Measurements from ENCODE around the gene SOHLH1.

Gene SOHLH1

GRCh38 chr9:135711391-135711790 is 12.1 kb upstream of the SOHLH1 start:
- H3K36me3 ChIP-seq (ENCODE audit: control insufficient read depth, insufficient read depth, low read length): no peaks in the 10 kb centered on the region
- H3K9ac ChIP-seq (ENCODE audit: low read length): no peak overlapping the region
- H3K4me1 ChIP-seq (ENCODE audit: control insufficient read depth, insufficient read depth, low read length): no peaks in the 10 kb centered on the region
- no peaks in the 10 kb centered on the region for H3K9me3 ChIP-seq (ENCODE audit: control insufficient read depth, low read length)
- no peak overlapping the region for H3K4me3 ChIP-seq (ENCODE audit: low read length)
- peaks cover 37% of the 10 kb centered on the region for H3K27me3 ChIP-seq (ENCODE audit: control insufficient read depth, insufficient read depth, low read length)

GRCh38 chr9:135708164-135708563 is 8.9 kb upstream of the SOHLH1 start:
- H3K9me3 ChIP-seq (ENCODE audit: control insufficient read depth, low read length): no peaks in the 10 kb centered on the region
- H3K4me3 ChIP-seq (ENCODE audit: low read length): no peak overlapping the region
- no peaks in the 10 kb centered on the region for H3K4me1 ChIP-seq (ENCODE audit: control insufficient read depth, insufficient read depth, low read length)
- H3K9ac ChIP-seq (ENCODE audit: low read length): no peak overlapping the region
- no peaks in the 10 kb centered on the region for H3K36me3 ChIP-seq (ENCODE audit: control insufficient read depth, insufficient read depth, low read length)
- H3K27me3 ChIP-seq (ENCODE audit: control insufficient read depth, insufficient read depth, low read length): peaks cover 9% of the 10 kb centered on the region

- no peak overlapping the region for H3K9ac ChIP-seq (ENCODE audit: low read length)
- H3K36me3 ChIP-seq (ENCODE audit: control insufficient read depth, insufficient read depth, low read length): no peaks in the 10 kb centered on the region
- no peaks in the 10 kb centered on the region for H3K4me1 ChIP-seq (ENCODE audit: control insufficient read depth, insufficient read depth, low read length)
- no peak overlapping the region for H3K4me3 ChIP-seq (ENCODE audit: low read length)
- peaks cover 11% of the 10 kb centered on the region for H3K27me3 ChIP-seq (ENCODE audit: control insufficient read depth, insufficient read depth, low read length)
- H3K9me3 ChIP-seq (ENCODE audit: control insufficient read depth, low read length): no peaks in the 10 kb centered on the region
Observed at GRCh38 chr9:135707252-135708138, 8.2 kb upstream of the SOHLH1 start.

- Histone ChIP-seq H3K4me1 (ENCODE audit: control insufficient read depth, insufficient read depth, low read length) (peaks cover 4% of the 10 kb centered on the region), H3K36me3 (ENCODE audit: control insufficient read depth, insufficient read depth, low read length) (no peaks in the 10 kb centered on the region), H3K27me3 (ENCODE audit: control insufficient read depth, insufficient read depth, low read length) (peaks cover 19% of the 10 kb centered on the region), H3K9me3 (ENCODE audit: control insufficient read depth, low read length) (no peaks in the 10 kb centered on the region), H3K4me3 (ENCODE audit: low read length) (no peak overlapping the region), H3K9ac (ENCODE audit: low read length) (no peak overlapping the region)
Observed at GRCh38 chr9:135706288-135706687, 7.0 kb upstream of the SOHLH1 start.

GRCh38 chr9:135705376-135705775 is 6.1 kb upstream of the SOHLH1 start:
- no peak overlapping the region for H3K9ac ChIP-seq (ENCODE audit: low read length)
- no peak overlapping the region for H3K4me3 ChIP-seq (ENCODE audit: low read length)
- peaks cover 21% of the 10 kb centered on the region for H3K27me3 ChIP-seq (ENCODE audit: control insufficient read depth, insufficient read depth, low read length)
- H3K36me3 ChIP-seq (ENCODE audit: control insufficient read depth, insufficient read depth, low read length): no peaks in the 10 kb centered on the region
- no peaks in the 10 kb centered on the region for H3K9me3 ChIP-seq (ENCODE audit: control insufficient read depth, low read length)
- peaks cover 4% of the 10 kb centered on the region for H3K4me1 ChIP-seq (ENCODE audit: control insufficient read depth, insufficient read depth, low read length)

- H3K27me3 ChIP-seq (ENCODE audit: control insufficient read depth, insufficient read depth, low read length): peaks cover 21% of the 10 kb centered on the region
- H3K9ac ChIP-seq (ENCODE audit: low read length): no peak overlapping the region
Observed at GRCh38 chr9:135704483-135704882, 5.2 kb upstream of the SOHLH1 start.

GRCh38 chr9:135703726-135704125 is 4.4 kb upstream of the SOHLH1 start:
- H3K4me3 ChIP-seq (ENCODE audit: low read length): no peak overlapping the region
- H3K4me1 ChIP-seq (ENCODE audit: control insufficient read depth, insufficient read depth, low read length): peaks cover 4% of the 10 kb centered on the region
- no peak overlapping the region for H3K9ac ChIP-seq (ENCODE audit: low read length)
- no peaks in the 10 kb centered on the region for H3K36me3 ChIP-seq (ENCODE audit: control insufficient read depth, insufficient read depth, low read length)
- peaks cover 21% of the 10 kb centered on the region for H3K27me3 ChIP-seq (ENCODE audit: control insufficient read depth, insufficient read depth, low read length)
- H3K9me3 ChIP-seq (ENCODE audit: control insufficient read depth, low read length): no peaks in the 10 kb centered on the region

More at GRCh38 chr9:135704483-135704882, 5.2 kb upstream of the SOHLH1 start:
- Histone ChIP-seq H3K4me3 (ENCODE audit: low read length) (no peak overlapping the region), H3K9me3 (ENCODE audit: control insufficient read depth, low read length) (no peaks in the 10 kb centered on the region), H3K36me3 (ENCODE audit: control insufficient read depth, insufficient read depth, low read length) (no peaks in the 10 kb centered on the region), H3K4me1 (ENCODE audit: control insufficient read depth, insufficient read depth, low read length) (peaks cover 4% of the 10 kb centered on the region)

- no peaks in the 10 kb centered on the region for H3K36me3 ChIP-seq (ENCODE audit: control insufficient read depth, insufficient read depth, low read length)
- H3K27me3 ChIP-seq (ENCODE audit: control insufficient read depth, insufficient read depth, low read length): peaks cover 18% of the 10 kb centered on the region
- no peak within 1 kb of the TSS for H3K4me3 ChIP-seq (ENCODE audit: low read length)
- H3K9me3 ChIP-seq (ENCODE audit: control insufficient read depth, low read length): no peaks in the 10 kb centered on the region
- no peak within 1 kb of the TSS for H3K9ac ChIP-seq (ENCODE audit: low read length)
- H3K4me1 ChIP-seq (ENCODE audit: control insufficient read depth, insufficient read depth, low read length): peaks cover 4% of the 10 kb centered on the region
Observed at GRCh38 chr9:135701959-135702721, 2.9 kb upstream of the SOHLH1 start, which contains the start of gene KCNT1. Gene KCNT1, plus strand, starts transcription at chr9:135702185. Its CDS starts 74 bp downstream, at chr9:135702259.

GRCh38 chr9:135701067-135701958 is 2.0 kb upstream of the SOHLH1 start:
- Histone ChIP-seq H3K4me1 (ENCODE audit: control insufficient read depth, insufficient read depth, low read length) (peaks cover 4% of the 10 kb centered on the region), H3K9me3 (ENCODE audit: control insufficient read depth, low read length) (no peaks in the 10 kb centered on the region), H3K9ac (ENCODE audit: low read length) (no peak overlapping the region), H3K4me3 (ENCODE audit: low read length) (no peak overlapping the region), H3K36me3 (ENCODE audit: control insufficient read depth, insufficient read depth, low read length) (no peaks in the 10 kb centered on the region), H3K27me3 (ENCODE audit: control insufficient read depth, insufficient read depth, low read length) (peaks cover 17% of the 10 kb centered on the region)

- no peaks in the 10 kb centered on the region for H3K36me3 ChIP-seq (ENCODE audit: control insufficient read depth, insufficient read depth, low read length)
- no peak overlapping the region for H3K4me3 ChIP-seq (ENCODE audit: low read length)
- H3K4me1 ChIP-seq (ENCODE audit: control insufficient read depth, insufficient read depth, low read length): peaks cover 4% of the 10 kb centered on the region
- no peaks in the 10 kb centered on the region for H3K9me3 ChIP-seq (ENCODE audit: control insufficient read depth, low read length)
- no peak overlapping the region for H3K9ac ChIP-seq (ENCODE audit: low read length)
- peaks cover 17% of the 10 kb centered on the region for H3K27me3 ChIP-seq (ENCODE audit: control insufficient read depth, insufficient read depth, low read length)
Observed at GRCh38 chr9:135700525-135700924, 1.2 kb upstream of the SOHLH1 start.

- peaks cover 17% of the 10 kb centered on the region for H3K27me3 ChIP-seq (ENCODE audit: control insufficient read depth, insufficient read depth, low read length)
- peaks cover 4% of the 10 kb centered on the region for H3K4me1 ChIP-seq (ENCODE audit: control insufficient read depth, insufficient read depth, low read length)
- no peaks in the 10 kb centered on the region for H3K36me3 ChIP-seq (ENCODE audit: control insufficient read depth, insufficient read depth, low read length)
- no peak overlapping the region for H3K4me3 ChIP-seq (ENCODE audit: low read length)
- H3K9me3 ChIP-seq (ENCODE audit: control insufficient read depth, low read length): no peaks in the 10 kb centered on the region
- H3K9ac ChIP-seq (ENCODE audit: low read length): no peak overlapping the region
Observed at GRCh38 chr9:135698767-135699166, 514 bp downstream of the SOHLH1 start.

Data from mucosa of stomach (tissue), 1 donor.